ENCODE measurements around the gene TRAPPC11.

DNA sequence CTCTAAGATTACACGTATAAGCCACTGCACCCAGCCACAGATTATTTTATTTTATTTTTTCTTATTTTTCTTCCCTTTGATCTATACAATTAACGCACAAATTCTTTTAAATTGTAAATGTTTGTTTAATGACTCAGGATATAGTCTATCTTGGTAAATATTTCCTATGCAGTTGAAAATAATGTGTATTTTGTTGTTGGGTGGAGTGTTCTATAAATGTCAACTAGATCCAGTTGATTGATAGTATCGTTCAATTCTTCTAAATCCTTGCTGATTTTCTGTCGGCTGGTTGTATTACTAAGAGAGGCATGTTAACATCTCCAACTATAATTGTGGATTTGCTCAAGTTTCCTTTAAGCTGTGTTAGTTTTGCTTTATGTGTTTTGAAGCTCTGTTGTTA is 92.0 kb downstream of the TRAPPC11 start:
- no peak for TF ChIP-seq CTCF (IDR thresholded peaks at IDR 0.05)
- no peak for TF ChIP-seq EP300 (IDR thresholded peaks at IDR 0.05)
